ENCODE measurements around the gene CNN3. TPM values are rescaled to one million over a fixed set of nuclear protein-coding genes. Genes with fewer than 3 reads are reported as not detected.

The CNN3 gene
- total and polyA plus RNA-seq, 2 donors (not counting 3 experiments of a cell fraction or from before 2014, with no cell fraction given), result 174 to 392 TPM

GRCh38 chr1:94974241-94974640 lies 47.3 kb upstream of the CNN3 start:
- BruUV-seq (replicated peaks), result no TSS peak
- Histone ChIP-seq H3K9me1 (replicated peaks; ENCODE audit: control insufficient read depth, extremely low read depth, insufficient read depth, low read length) (no peaks in the 10 kb centered on the region), H4K20me1 (replicated peaks; ENCODE audit: control insufficient read depth, extremely low read depth, insufficient read depth, low read length) (no peaks in the 10 kb centered on the region), H3K27ac (ENCODE audit: insufficient read depth, low read depth, low read length) (no peak overlapping the region), H3K79me2 (ENCODE audit: control insufficient read depth, insufficient read depth, low read length) (no peaks in the 10 kb centered on the region), H3K27me3 (ENCODE audit: control insufficient read depth in 2 of 2, insufficient read depth in 2 of 2, low read length in 2 of 2) (no peaks in the 10 kb centered on the region), H3K9me3 (replicated peaks; ENCODE audit: control insufficient read depth, insufficient read depth, low read length) (no peaks in the 10 kb centered on the region), H3K4me3 (replicated peaks in 1 of 3; ENCODE audit: insufficient read depth in 1 of 3, low read depth in 1 of 3, low read length in 3 of 3) (no peak overlapping the region), H3K4me2 (ENCODE audit: insufficient read depth, low read length) (no peak overlapping the region), H3K9ac (replicated peaks; ENCODE audit: extremely low read depth, insufficient read depth, low read length) (no peak overlapping the region), H2AFZ (ENCODE audit: low read depth, low read length) (no peak overlapping the region), H3K4me1 (ENCODE audit: control insufficient read depth, extremely low read depth, insufficient read depth, low read length) (peaks cover 16% of the 10 kb centered on the region), H3K36me3 (ENCODE audit: control insufficient read depth in 2 of 2, extremely low read depth in 1 of 2, insufficient read depth in 2 of 2, low read length in 2 of 2) (no peaks in the 10 kb centered on the region)
- dilution Hi-C loops (cut with MboI; ENCODE audit: extremely low pct_ligation_motif_present, low sequenced_read_pairs) (no loop called here), intact Hi-C loops (cut with micrococcal nuclease) (no loop called here)
- CTCF ChIA-PET, result no interaction called here
- POLR2A ChIA-PET, result no interaction called here
- DNase-seq (ENCODE audit: low read depth, low spot score) (peak; percentile 31), FAIRE-seq (no peak)
- no peak for TF ChIP-seq GATA2 (IDR thresholded peaks at IDR 0.05; ENCODE audit: insufficient read depth, insufficient read length, low read depth, low read length)
- TF ChIP-seq, protein P1, sequence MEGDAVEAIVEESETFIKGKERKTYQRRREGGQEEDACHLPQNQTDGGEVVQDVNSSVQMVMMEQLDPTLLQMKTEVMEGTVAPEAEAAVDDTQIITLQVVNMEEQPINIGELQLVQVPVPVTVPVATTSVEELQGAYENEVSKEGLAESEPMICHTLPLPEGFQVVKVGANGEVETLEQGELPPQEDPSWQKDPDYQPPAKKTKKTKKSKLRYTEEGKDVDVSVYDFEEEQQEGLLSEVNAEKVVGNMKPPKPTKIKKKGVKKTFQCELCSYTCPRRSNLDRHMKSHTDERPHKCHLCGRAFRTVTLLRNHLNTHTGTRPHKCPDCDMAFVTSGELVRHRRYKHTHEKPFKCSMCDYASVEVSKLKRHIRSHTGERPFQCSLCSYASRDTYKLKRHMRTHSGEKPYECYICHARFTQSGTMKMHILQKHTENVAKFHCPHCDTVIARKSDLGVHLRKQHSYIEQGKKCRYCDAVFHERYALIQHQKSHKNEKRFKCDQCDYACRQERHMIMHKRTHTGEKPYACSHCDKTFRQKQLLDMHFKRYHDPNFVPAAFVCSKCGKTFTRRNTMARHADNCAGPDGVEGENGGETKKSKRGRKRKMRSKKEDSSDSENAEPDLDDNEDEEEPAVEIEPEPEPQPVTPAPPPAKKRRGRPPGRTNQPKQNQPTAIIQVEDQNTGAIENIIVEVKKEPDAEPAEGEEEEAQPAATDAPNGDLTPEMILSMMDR (IDR thresholded peaks at IDR 0.05; ENCODE audit: extremely low read depth in 1 of 2, insufficient read depth in 1 of 2, low read depth in 1 of 2, low read length in 2 of 2), result no peak
- TF ChIP-seq MYC (IDR thresholded peaks at IDR 0.05; ENCODE audit: low read depth, low read length), result no peak
- no peak for TF ChIP-seq EZH2 (IDR thresholded peaks at IDR 0.05; ENCODE audit: borderline replicate concordance, low read depth, low read length, severe bottlenecking)
- no peak for TF ChIP-seq JUN (IDR thresholded peaks at IDR 0.05; ENCODE audit: borderline replicate concordance, insufficient read depth, insufficient read length, low read depth)
- TF ChIP-seq FOS (IDR thresholded peaks at IDR 0.05; ENCODE audit: borderline replicate concordance, insufficient read depth, low read length), result no peak
- TF ChIP-seq POLR2A (IDR thresholded peaks at IDR 0.05; ENCODE audit: low read depth, low read length), result no peak
- no peak for TF ChIP-seq POLR2AphosphoS5 (IDR thresholded peaks at IDR 0.05; ENCODE audit: insufficient read depth, low read depth, low read length)
- TF ChIP-seq MAX (IDR thresholded peaks at IDR 0.05; ENCODE audit: insufficient read depth, insufficient read length), result no peak

Measured in endothelial cell of umbilical vein (primary cell).